NCI-H187 treated with DMSO at 0.1 percent for 48 hours (cell line): ENCODE data around the gene TENM4.

Experiments
- DNase-seq: peaks from one replicate; lab custom pipeline; 2025; lab: John Stamatoyannopoulos, UW

TENM4 gene

DNA sequence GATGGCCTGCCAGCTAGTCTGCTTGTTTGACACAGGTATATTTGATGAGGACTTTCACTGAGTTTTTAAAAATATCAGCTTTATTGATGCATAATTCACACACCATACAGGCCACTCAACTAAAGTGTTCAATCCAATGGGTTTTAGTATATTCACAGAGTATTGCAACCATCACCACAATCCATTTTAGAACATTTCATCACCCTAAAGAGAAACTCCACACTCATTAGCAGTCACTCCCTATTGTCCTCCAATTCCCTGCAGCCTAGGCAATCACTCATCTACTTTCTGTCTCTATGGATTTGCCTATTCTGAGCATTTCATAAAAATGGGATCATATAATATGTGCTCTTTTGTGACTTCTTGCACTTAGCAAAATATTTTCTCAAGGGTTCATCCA is 468.2 kb downstream of the TENM4 start:
- DNase-seq: no peak

DNA sequence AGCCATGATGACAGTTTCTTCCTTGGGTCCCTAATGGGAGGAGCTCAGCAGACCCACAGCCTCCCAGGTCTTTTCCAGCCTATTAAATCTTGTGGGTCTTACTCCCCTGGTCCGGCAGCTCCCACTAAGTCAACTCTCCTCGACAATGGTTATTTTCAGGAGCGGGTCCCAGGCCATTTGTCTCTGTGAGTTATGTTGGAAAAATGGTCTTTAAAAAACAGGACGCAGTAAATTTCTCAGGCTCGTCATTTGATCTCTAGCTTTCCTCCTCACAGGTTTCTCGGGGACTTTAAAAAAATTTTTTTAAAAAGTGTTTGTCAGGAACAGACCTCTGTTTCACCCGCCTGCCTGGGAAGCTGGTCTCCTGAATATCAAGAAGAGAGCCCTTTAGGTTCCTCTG is 468.7 kb downstream of the TENM4 start:
- DNase-seq: no peak

DNA sequence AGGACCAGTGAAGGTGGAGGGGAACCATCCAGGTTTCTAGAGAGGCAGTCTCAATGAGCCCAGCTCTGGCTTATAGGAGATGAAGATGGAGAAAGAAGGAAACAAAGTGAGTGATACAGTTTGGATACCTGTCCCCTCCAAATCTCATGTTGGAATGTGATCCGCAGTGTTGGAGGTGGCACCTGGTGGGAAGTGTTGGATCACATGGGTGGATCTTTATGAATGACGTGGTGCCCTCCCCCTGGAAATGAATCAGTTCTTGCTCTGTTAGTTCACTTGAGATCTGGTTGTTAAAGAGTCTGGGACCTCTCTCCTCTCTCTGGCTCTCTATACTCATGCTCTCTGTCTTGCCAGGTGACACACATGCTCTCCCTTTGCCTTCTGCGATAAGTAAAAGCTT is 473.0 kb downstream of the TENM4 start:
- no peak for DNase-seq

DNA sequence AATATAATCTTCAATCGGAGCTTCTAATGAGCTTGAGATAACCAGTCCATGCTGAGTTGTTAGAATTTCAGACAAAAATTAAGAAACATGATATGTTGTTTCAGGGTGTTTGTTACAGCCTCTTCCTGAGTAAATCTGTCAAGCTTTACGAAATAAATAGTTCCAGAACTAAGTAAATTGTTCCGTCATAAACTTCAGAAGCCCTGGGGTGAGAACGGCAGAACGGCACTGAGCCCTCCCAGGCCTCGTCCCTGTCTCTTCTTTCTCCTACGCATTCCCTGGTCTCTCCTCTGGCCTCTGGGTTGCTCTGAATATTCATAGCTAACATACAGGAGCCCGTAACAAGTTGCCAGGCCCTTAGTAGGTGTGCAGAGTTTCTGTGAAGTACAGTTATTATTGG is 475.4 kb downstream of the TENM4 start:
- DNase-seq: no peak

DNA sequence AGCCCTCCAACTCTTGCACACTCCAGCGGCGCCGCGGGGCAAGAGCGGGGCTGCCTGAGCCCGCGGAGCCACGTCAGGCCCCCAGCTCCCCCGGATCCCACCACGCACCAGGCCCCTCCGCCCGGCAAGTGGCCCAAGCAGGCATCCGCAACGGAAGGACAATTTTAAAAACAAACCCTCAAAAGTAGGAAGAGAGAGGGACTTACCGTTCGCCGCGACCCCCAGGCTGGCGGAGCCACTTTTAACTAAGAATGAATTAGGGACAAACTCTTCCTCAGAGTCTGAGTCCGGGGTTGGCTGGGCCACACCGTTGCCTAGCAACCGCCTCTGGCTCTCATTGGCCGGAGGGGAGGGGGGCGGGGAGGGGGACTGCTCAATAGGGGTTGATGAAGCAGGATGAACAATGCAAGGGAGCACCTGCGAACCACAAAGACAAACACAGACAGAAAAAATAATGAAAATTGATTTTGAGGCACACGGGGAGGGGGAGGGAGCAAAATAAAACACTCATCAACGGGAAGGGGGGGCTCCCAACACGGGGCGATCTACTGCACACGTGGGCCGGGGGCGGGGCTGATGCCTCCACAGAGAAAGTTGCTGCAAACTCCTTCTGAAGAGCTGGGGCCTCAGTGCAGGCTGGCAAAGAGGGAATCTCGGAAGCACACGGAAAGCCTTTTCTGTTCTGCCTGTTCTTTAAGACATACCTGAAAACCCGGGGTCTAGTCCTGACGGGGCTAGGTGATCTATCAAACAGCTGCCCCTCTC is 478.7 kb downstream of the TENM4 start:
- DNase-seq: no peak

DNA sequence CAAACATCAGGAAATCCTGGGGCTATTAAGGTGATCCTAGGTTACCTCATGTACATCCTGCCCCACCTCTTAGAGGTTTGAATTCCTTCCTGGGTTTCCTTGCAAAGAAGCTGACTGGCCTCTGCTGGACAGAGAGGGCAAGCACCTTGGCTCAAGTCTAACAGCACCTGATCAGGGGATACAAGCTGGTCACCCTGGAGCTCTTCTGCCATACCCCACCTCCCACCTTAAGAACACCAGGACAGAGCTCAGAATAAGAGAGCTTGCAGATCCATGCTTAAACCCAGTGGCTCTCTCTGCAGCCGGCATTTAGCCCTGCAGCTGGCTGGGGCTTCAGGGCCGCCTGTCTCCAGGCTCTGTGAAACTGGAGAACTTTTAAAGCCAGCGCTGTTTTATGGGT is 479.6 kb downstream of the TENM4 start:
- DNase-seq: no peak

DNA sequence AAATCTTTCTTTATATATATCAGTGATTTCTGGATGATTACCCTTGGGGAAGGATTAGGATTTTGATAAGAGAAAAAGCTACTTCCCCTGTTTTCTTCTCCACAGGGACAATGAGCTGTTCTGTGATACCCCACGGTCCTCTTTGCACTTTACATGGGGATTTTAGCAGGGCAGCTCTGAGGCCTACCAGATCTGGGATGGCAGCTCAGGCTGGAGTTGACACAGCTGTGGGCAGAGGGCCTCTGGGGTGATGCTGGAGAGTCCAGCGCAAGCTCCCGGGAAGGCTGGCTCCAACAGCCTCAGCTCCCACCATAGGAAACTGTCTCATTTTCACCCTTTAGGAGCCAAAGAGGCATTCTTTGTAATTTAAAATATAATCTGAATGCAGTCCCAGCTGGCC is 482.4 kb downstream of the TENM4 start:
- DNase-seq: no peak

DNA sequence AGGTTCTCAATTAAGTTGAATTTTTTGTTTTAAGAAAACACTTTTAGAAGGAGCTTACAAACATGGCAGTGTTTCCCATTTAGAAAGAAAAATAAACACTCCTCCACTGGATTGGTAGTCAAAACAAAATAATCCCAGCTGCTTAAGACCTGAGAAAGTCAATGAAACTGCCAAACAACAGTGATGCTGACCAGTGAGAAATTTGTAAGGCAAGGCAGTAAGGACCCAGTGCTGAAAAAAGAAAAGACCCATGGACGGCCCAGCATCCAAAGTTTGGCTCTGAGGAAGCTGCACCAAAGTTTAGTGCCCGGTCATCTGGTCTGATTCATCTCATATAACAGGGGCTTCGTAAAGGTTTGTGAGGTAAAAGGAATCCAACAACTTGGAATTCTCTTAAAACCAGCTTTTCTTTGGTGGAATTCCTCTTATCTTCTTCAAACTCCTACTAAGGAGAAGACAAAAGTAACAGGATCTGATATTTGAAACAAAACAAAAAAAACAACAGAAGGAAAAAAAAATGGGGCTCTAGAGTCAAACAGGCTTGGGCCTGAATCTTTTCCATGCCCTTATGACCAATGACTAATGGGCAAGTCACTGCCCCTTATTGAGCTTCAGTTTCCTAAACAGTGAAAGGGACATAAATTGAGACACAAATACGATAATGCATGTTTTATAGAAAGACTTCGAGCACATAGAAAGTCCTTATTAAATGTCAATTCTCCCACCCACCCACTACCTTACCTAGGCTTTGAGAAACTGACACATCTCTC is 483.2 kb downstream of the TENM4 start:
- no peak for DNase-seq

DNA sequence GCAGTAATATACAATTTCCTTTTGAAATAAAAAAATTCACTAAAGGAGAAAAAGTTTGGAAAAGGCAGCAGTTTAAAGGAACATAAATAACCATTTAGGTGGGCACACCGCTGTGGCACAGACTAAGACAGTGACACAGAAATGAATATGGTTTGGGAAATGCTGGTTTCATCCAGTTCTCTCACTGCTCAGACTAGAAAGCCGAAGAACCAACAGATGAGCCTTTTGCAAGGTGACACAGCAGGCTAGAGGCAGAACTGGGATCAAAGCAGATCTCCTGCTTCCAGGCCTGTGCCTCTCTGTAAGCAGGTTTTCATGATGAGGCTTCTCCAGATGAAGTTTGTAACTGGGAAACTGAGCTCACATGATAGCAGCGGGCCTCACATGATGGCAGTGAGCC is 486.1 kb downstream of the TENM4 start:
- DNase-seq: no peak

DNA sequence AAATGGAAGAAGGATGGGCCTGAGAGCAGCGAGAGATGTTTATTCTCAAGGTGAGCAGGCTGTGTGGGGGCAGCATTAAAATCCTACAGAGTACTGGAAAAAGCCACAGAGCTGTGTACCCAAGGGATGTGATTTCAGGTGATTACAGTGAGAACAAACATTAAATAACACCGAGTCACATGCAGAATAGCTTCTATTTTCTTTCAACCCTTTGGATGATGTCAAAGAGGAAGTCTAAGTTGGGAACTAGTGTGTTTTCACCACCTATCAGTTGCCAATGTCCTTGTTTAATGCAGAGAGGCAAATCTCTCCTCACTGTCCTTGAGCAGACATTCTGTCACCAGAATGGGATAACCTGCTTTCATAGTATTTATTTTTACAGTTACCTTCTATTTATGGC is 486.6 kb downstream of the TENM4 start:
- no peak for DNase-seq

DNA sequence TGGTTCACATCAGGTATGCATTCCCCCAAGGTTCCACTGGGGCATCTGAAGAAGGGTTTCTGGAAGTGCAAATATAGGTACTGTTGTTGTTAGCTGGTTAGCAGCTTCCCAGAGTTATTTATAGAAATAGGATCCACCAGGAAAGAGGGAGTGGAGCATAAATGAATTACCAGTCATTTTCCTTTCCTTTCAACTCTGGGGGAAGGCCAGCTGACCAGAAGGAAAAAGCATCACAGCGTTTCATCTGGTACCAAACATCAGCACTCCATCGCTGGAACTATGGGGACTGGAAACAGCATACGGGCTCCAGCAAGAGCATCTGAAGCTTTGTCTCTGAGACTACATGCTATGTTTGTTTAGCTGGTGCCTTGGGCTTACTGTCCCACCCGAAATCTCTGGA is 487.9 kb downstream of the TENM4 start:
- DNase-seq: no peak

DNA sequence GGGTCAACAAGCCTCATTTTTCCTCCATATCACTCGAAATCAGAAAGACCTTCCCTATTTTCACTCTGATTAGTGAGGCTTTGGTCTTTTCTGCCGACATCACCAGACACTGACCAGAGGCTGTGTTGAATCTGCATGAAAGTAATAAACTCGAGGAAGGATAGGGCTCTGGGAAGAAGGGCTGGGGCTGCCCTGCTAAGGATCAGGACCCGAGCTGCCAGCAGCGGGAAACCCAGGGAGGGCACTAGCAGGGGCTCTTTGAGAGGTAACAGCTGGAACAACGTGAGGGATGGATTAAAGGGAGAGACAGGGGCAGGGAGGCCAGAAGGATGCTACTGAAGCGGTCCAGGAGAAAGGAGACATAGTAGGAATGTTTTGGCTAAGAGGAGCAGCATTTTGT is 488.7 kb downstream of the TENM4 start:
- no peak for DNase-seq

DNA sequence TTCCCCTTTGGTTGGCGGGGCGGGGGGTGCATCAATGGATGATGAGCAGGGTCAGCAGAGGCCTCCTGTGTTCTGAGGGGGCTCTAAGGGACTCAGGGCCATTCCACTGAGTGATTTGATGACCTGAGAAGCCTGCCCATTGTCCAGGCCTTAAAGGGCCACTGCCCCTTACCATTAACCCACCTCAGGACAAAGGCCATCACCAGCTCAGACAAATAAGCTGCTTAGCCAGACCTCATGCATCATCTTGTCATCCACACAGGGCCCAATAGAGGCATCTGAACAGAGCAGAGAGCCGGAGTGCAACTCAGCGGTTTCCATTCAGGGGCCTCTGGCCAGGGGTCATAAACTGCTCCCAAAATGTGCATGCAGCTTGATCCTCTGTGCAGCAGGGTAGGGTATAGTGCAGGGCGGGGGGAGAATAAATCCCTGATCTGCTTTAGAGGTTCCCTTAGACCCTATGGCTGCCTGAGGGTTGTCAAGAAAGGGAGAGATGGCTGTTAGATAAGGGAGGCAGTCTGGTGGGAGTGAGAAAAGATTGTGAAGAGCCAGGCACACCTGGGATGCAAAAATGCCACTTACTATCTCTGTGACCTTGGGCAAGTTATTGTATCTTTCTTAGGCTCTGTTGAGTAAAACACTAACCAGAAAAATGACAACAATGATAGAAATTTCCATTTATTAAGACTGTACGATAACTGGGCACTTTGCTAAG is 490.7 kb downstream of the TENM4 start:
- no peak for DNase-seq

DNA sequence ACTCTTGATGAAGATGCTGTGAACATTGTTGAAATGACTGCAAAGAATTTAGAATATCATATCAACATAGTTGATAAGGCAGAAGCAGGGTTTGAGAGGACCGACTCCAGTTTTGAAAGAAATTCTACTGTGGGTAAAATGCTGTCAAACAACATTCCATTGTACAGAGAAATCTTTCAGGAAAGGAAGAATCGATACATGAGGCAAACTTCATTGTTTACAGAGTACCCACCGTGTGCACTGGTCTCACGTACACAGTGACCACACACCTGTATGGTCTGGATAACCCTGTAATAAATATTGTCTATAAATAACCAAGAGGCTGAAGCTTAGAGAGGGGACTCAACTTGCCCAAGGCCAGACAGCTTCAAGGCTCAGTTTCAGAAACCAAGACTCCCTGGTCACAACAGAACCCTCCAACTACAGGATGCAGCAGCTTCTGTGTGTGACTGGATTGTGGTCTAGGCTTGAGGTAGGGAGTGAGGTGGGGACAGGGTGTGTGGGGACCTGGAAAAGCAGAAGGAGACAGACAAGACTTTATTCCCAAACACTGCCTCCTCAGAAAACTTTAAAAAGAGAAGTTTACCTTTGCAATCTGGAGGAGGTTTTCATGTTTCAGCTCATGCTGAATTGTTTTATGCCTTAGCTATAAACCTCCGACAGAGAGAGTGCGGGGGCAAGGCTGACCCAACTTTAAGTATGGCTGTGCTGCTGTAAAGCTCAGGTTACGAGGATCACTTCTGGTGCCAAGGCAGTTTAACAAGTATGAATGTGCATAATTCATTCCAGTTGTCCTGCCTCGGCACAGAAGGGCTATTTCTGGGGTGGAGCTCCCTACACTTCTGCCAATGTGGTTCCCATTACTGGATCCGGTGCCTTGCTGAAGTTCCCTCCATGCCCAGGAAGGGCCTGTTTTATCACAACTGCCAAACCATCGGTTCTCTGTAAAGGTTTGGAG is 493.6 kb downstream of the TENM4 start:
- no peak for DNase-seq

DNA sequence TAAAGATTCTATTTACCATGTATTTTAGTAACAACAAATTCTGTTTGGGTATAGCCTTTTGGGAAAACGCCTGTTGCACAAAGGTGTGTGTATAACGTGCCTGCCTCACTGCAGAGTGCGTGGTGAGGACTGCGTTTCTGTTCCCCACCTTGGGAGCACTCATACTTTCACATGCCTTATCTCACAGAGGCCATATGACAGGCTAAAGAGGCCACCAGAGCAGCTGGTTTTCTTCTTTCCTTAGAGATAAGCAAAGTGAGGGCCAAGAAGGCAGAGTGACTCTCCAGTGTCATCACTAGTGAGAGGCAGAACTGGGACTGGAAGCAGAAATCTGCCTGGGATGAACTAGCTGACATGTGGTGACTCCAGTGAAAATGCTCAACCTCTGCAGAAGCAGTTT is 497.0 kb downstream of the TENM4 start:
- no peak for DNase-seq

DNA sequence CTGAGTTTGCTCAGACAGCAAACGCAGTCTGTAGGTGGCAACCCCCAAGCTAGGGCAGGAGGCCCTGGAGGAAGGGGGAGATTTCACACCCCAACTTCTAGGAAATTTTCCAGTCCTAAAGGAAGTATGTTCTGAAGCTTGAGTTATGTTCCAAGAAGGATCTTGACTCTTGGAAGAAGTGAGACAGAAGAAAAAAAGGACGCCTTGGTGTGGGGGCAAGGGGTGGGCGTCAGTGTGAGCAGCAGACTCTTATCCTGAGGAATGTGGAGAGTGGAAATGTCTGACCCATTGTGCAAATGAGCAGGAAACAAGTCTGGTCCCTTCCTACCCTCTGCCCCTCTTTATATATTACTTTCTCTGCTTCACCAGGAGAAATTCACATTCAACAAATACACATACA is 497.7 kb downstream of the TENM4 start:
- DNase-seq: no peak

DNA sequence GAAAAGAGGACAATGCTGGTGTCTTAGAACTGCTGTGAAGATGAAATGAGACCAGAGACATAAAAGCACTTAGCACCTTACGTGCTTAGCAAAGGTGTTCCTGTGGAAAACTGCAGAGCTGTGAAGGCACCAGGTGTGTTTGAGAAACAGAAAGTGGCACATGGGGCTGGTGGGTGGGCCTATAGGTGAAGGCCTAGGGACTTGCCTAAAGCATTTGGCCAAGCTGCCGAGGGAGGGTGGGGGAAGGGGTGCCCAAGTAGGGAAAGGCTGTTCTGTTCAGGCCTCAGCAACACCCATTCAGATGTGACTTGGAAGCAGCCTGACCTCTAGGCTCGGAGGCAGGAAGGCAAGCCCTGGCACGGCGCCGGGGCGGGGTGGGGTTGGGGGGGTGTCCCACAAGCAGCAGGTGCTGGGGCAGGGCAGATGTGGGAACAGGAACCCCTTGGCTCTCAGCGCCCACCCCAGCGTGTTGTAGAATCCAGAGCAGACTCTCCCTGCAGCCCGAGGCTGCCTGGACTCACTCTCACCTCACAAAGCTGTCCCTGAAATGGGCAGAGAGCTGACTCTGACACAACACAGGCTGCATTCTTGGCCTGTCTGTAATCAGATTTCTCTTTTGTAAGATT is 499.5 kb downstream of the TENM4 start:
- no peak for DNase-seq

DNA sequence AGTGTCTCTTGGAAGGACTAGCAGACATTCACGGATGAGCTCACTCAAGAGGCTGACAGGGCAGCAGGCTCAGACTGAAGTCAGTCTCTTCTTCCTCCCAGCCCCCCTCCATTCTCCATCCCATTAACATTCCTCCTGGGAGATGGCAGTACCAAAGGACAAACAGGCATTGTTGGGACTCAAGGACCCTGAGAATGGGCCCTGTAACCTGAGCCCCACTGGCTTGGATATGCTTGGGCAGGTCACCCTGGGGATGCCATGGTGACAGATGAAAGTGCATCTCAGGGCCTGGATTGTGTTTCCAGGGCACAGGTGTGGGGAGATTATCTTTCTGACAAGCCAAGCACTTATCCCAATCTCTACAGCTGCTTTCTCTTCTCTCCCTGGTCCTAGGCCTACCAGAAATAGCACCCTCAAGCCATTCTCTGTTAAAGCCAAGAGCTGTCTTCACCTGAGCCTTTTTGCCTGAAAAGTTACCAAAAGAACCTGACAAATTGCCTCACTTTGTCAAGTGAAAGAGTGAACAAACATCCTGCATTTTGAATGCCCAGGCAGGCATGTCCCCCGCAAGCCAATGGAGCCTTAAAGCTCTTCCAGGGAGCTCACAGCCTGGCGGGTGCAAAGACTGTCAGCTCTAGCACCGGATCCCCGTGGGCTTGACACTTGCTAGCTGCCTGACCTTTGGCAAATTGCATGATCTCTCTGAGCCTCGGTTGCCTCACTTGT is 500.2 kb downstream of the TENM4 start:
- peak; percentile 91 for DNase-seq

DNA sequence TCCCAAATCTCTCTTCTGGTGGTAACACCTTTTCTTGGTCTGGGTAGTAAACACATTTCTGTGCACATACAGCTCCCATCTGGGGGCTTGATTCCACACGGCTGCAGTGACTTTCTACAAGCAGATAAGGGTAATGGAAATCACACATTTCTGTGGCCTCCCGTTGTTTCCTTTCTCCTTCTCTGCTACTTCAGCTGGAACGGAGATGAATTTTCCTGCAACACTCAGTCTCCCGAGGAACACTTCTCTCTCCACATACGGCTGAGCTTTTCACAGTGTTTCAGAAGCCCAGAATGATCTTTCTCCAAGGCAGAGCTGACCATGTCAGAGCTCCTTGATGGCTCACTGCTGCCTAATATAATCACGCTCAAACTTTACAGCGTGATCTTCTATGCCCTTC is 501.9 kb downstream of the TENM4 start:
- DNase-seq: peak; percentile 60

DNA sequence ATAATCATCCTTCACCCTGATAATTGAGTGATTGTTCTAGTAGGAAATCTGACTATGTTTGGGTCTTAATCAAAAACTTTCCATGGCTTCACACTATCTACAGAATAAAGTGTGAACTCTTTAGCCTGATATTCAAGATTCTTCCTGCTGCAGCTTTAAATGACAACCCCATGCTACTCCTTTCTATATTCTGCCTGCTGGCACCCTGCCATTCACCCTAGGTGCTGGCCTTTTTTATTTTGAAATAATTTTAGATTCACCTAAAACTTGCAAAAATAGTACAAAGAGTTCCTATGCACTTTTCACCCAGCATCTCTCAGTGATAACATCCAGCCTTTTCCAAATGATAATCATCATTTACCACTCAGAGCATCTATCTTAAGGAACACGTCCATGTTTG is 502.8 kb downstream of the TENM4 start:
- DNase-seq: no peak
